Measurements from ENCODE around the gene TRAPPC3.

The TRAPPC3 gene

GRCh38 chr1:36168514-36168913, 19.2 kb upstream of the TRAPPC3 start:
- peaks cover 71 to 100% (median 93%) of the 10 kb centered on the region in 11 experiments for H3K36me3 ChIP-seq

GRCh38 chr1:36166938-36167905, 17.9 kb upstream of the TRAPPC3 start:
- Histone ChIP-seq H3K27ac (peak overlapping the region in 1 of 11 experiments; percentile 48; a peak in 2 of 22 replicates), H3K4me2 (no peak overlapping the region), H3K27me3 (no peaks in the 10 kb centered on the region), H3K36me3 (peaks cover 61 to 100% (median 87%) of the 10 kb centered on the region in 11 experiments), H3K4me1 (peaks cover 7 to 49% (median 34%) of the 10 kb centered on the region in 10 experiments), H3K4me3 (no peak overlapping the region), H4K20me1 (peaks cover 88 to 100% (median 100%) of the 10 kb centered on the region in 11 experiments), H3K9ac (peak overlapping the region in 6 of 11 experiments; percentile 15 to 53 (median 30); a peak in 8 of 22 replicates), H3K9me3 (replicated peaks in 1 of 11) (no peaks in the 10 kb centered on the region)
- no peak for TF ChIP-seq Cebpa-rat (IDR thresholded peaks at IDR 0.05)

More at GRCh38 chr1:36168514-36168913, 19.2 kb upstream of the TRAPPC3 start:
- H3K4me1 ChIP-seq: peaks cover 0 to 47% (median 25%) of the 10 kb centered on the region in 10 experiments; a peak in 14 of 20 replicates
- no peaks in the 10 kb centered on the region for H3K27me3 ChIP-seq
- peaks cover 84 to 100% (median 100%) of the 10 kb centered on the region in 11 experiments for H4K20me1 ChIP-seq
- H3K27ac ChIP-seq: 0 out of 22 replicates have a peak overlapping the region, but pooled peaks of 2 of the 11 experiments have one; percentile 0 to 12
- no peak overlapping the region for H3K4me3 ChIP-seq
- H3K4me2 ChIP-seq: no peak overlapping the region
- H3K9me3 ChIP-seq (replicated peaks in 1 of 11): no peaks in the 10 kb centered on the region
- H3K9ac ChIP-seq: peak overlapping the region in 2 of 11 experiments; percentile 19 to 41; a peak in 4 of 22 replicates
- TF ChIP-seq Cebpa-rat (IDR thresholded peaks at IDR 0.05): peak in 10 of 11 experiments; percentile 34 to 96 (median 86); a peak in 17 of 22 replicates

- H4K20me1 ChIP-seq: peaks cover 92 to 100% (median 98%) of the 10 kb centered on the region in 11 experiments
- H3K4me1 ChIP-seq: peaks cover 18 to 60% (median 43%) of the 10 kb centered on the region in 10 experiments
- no peak for TF ChIP-seq Cebpa-rat (IDR thresholded peaks at IDR 0.05)
- no peak overlapping the region for H3K4me2 ChIP-seq
- peak overlapping the region in 7 of 11 experiments; percentile 11 to 53 (median 29); a peak in 7 of 22 replicates for H3K9ac ChIP-seq
- H3K4me3 ChIP-seq: no peak overlapping the region
- H3K9me3 ChIP-seq (replicated peaks in 1 of 11): no peaks in the 10 kb centered on the region
- H3K36me3 ChIP-seq: peaks cover 50 to 89% (median 76%) of the 10 kb centered on the region in 11 experiments
- no peaks in the 10 kb centered on the region for H3K27me3 ChIP-seq
- peak overlapping the region in 5 of 11 experiments; percentile 30 to 48 (median 38); a peak in 6 of 22 replicates for H3K27ac ChIP-seq
Observed at GRCh38 chr1:36166136-36166535, 16.9 kb upstream of the TRAPPC3 start.

- Histone ChIP-seq H3K4me3 (no peak overlapping the region), H3K36me3 (peaks cover 41 to 82% (median 67%) of the 10 kb centered on the region in 11 experiments), H3K27me3 (no peaks in the 10 kb centered on the region), H4K20me1 (peaks cover 84 to 100% (median 96%) of the 10 kb centered on the region in 11 experiments), H3K9me3 (replicated peaks in 1 of 11) (no peaks in the 10 kb centered on the region), H3K9ac (peak overlapping the region in 2 of 11 experiments; percentile 13 to 29; a peak in 2 of 22 replicates), H3K4me2 (no peak overlapping the region), H3K4me1 (peaks cover 28 to 70% (median 52%) of the 10 kb centered on the region in 10 experiments), H3K27ac (peak overlapping the region in 2 of 11 experiments; percentile 0 to 48; a peak in 2 of 22 replicates)
- no peak for TF ChIP-seq Cebpa-rat (IDR thresholded peaks at IDR 0.05)
Observed at GRCh38 chr1:36165145-36165544, 15.9 kb upstream of the TRAPPC3 start.

GRCh38 chr1:36164361-36164760, 15.1 kb upstream of the TRAPPC3 start:
- peaks cover 81 to 100% (median 96%) of the 10 kb centered on the region in 11 experiments for H4K20me1 ChIP-seq
- peak overlapping the region in 2 of 11 experiments; percentile 0 to 9; a peak in 1 of 22 replicates for H3K27ac ChIP-seq

GRCh38 chr1:36163426-36163825, 14.1 kb upstream of the TRAPPC3 start:
- H3K9ac ChIP-seq: peak overlapping the region in 2 of 11 experiments; percentile 79 to 87; a peak in 1 of 22 replicates
- peaks cover 45 to 87% (median 66%) of the 10 kb centered on the region in 10 experiments for H3K4me1 ChIP-seq
- no peaks in the 10 kb centered on the region for H3K9me3 ChIP-seq (replicated peaks in 1 of 11)
- no peak for TF ChIP-seq Cebpa-rat (IDR thresholded peaks at IDR 0.05)
- no peak overlapping the region for H3K4me3 ChIP-seq
- peaks cover 81 to 100% (median 96%) of the 10 kb centered on the region in 11 experiments for H4K20me1 ChIP-seq
- H3K27ac ChIP-seq: peak overlapping the region in 2 of 11 experiments; percentile 93 to 99; a peak in 3 of 22 replicates
- H3K4me2 ChIP-seq: no peak overlapping the region; a peak in 1 of 22 replicates
- H3K36me3 ChIP-seq: peaks cover 32 to 82% (median 64%) of the 10 kb centered on the region in 11 experiments
- H3K27me3 ChIP-seq: no peaks in the 10 kb centered on the region

More at GRCh38 chr1:36164361-36164760, 15.1 kb upstream of the TRAPPC3 start:
- TF ChIP-seq Cebpa-rat (IDR thresholded peaks at IDR 0.05): no peak
- Histone ChIP-seq H3K9ac (0 out of 22 replicates have a peak overlapping the region, but pooled peaks of 1 of the 11 experiments have one; percentile 13), H3K36me3 (peaks cover 33 to 82% (median 67%) of the 10 kb centered on the region in 11 experiments), H3K27me3 (no peaks in the 10 kb centered on the region), H3K9me3 (replicated peaks in 1 of 11) (no peaks in the 10 kb centered on the region), H3K4me1 (peaks cover 36 to 77% (median 60%) of the 10 kb centered on the region in 10 experiments), H3K4me2 (no peak overlapping the region), H3K4me3 (no peak overlapping the region)

- H4K20me1 ChIP-seq: peaks cover 81 to 100% (median 96%) of the 10 kb centered on the region in 11 experiments
- H3K4me1 ChIP-seq: peaks cover 52 to 93% (median 68%) of the 10 kb centered on the region in 10 experiments
- no peak overlapping the region for H3K4me3 ChIP-seq
- H3K27ac ChIP-seq: peak overlapping the region; percentile 74 to 99 (median 95); a peak in 20 of 22 replicates
- H3K9ac ChIP-seq: peak overlapping the region in 10 of 11 experiments; percentile 79 to 100 (median 89); a peak in 17 of 22 replicates
- H3K4me2 ChIP-seq: peak overlapping the region; percentile 89 to 99 (median 98); a peak in 20 of 22 replicates
- H3K36me3 ChIP-seq: peaks cover 30 to 81% (median 58%) of the 10 kb centered on the region in 11 experiments
- H3K9me3 ChIP-seq (replicated peaks in 1 of 11): no peaks in the 10 kb centered on the region
- no peaks in the 10 kb centered on the region for H3K27me3 ChIP-seq
- no peak for TF ChIP-seq Cebpa-rat (IDR thresholded peaks at IDR 0.05)
Observed at GRCh38 chr1:36162680-36163239, 13.5 kb upstream of the TRAPPC3 start.
